ENCODE data around the gene MYPOP.

The MYPOP gene, protein sequence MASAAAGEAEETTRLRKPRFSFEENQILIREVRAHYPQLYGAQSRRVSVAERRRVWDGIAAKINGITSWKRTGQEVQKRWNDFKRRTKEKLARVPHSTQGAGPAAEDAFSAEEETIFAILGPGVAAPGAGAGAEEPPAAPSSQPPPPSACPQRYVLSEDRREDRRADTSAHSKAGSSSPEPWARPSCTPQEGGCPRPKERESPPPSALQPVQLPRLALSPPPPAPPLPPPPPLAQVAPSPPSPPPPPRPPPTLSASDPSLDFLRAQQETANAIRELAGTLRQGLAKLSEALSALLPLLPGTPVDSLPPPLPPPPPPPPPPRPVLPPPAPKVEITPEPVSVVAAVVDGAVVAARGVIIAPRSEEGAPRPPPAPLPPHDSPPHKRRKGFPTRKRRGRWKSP

DNA sequence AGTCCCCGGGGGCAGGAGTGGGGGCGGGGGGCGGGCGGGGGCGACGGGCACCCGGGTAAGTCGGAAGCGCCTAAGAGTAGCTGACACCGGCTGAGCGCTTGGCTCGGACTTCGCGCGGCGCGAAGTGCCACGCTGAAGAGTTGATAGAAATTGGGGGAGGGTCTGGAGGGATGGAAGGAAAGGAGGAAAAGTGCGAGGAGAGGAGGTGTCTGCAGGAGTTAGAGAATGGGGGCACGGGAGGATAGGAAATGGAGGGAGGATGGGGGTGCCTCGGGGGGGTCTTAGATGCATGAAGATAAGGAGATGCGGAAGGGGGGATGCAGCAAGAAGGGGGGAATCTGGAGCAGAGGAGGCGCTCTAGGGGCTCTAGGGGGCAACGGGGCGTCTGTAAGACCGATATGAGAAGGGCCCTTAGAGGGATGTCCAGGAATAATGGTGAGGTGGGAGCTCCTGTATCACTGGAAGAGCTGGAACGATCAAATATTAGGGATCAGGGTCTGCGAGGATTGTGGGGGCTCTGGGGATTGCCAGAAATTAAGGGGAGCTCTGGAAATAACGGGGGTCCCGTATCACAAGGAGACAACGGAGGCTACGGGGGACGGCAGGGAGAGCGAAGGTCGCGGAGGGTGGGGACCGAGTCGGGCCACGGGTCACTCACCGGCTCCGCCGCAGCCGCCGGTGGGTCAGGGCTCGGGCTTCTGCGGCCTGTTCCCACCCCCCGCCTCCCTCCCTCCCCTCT is at the start of gene MYPOP:
TSS of gene MYPOP (minus strand) at position 702 of the 739 bp plus-strand sequence. CDS start 840 bp downstream, outside the sequence.
- DNase-seq (ENCODE audit: low spot score): no peak

DNA sequence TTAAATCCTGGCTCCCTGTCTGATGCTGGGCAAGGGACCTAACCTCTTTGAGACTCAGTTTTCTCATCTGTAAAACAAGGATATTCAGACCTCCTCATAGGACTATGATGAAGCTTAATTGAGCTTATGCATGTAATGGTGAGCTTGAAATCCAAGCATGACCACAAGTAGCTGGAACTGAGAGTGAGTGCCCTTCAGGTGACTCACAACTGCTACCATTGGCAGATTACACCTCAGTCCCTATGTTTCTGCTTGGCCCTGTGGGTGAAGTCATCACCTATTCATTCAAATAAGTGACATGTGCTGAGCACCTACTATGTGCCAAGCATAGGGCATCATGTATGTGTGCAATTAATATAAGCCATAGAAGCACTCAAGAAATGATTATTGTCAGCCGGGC is 45.5 kb upstream of the MYPOP start:
- DNase-seq (ENCODE audit: low spot score): no peak

DNA sequence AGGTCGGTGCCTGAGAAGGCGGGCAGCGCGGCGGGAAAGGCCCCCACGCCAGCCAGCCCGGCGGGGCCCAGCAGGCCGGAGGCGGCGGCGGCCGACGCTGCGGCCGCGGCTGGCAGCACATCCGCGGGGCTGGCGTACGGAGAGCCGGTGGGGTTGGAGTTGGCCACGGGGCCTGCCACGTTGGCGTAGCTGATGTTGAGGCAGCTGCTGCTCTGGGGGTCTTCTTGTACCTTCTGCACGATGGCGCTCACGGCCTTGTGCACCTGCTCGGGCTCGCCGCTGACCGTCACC is 38.0 kb upstream of the MYPOP start:
- no peak for DNase-seq (ENCODE audit: low spot score)

DNA sequence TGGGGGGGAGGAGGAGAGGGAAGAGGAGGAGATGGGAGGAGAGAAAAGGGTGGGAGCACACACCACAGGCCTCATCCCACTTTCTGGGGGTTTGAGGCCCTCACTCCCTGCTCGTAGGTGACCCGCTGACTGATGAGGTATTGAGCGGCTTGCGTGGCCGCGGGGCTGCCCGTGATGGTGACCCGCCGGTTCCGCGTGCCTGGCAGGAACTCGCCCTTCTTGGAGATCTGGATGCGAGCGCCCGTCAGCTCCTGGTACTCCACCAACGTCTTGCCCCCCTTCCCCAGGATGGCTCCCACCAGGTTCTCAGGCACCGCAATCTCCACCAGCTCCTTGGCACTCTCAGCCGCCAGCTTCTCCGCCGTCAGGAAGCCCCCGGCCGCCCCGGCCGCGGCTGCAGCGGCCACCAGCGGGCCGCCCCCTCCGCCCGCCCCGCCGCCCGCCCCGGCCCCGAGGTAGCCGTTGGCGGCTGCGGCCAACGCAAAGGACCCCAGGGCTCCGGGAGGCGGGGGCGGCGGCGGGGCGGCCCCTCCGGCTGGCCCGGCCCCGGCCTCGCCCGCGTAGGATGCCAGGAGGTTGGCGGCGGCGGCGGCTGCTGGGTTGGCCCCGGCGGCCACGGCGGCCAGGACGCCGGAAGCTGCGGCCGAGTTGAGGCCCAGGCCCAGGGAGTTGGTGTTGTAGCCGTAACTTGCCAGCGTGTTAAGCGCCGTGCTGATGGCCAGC is 37.5 kb upstream of the MYPOP start:
- DNase-seq (ENCODE audit: low spot score): no peak

DNA sequence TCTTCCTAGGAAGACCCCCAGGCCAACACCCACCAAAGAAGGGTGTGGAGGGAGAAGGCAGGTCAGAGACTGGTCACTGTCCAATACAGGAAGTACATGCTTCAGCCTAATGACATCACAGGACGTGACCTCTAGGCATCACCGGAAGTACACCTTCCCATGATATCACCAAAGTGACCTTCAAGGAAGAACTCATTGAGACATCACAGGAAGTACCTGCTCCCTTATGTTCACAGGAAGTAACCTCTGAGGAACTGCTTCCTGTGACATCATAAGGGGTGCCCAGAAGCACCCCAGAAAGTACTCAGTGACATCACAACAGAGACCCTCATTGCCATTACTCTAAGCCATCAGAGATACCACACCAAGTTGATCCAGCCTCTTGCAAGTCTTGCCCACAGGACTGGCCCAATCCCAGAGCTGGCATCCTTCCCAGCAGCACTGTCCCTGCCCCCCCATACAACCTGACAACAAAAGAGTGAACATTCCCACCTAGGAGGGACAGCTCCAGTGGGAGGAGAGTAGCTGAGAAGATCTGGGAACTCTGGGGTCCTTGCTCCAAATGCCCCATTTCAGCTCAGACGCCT is 36.4 kb upstream of the MYPOP start:
- DNase-seq (ENCODE audit: low spot score): no peak

DNA sequence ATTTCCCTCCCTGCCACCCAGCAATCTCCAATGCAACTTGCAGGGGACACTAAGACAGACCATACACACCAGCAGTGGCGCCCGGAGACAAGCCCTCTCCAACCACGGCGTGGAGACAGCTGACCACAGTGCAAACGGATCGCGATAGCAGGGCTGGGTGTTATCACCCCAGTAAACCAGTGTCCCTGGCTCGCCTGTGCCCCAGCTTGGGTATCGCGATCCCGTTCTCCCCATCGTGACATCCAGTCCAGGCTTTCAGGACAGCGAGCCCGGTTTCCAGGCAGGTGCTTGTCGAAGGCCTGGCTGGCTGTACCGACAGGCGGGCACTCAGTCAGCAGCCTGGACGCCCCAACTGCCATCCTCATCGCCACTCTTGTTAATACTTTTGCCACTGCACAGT is 32.9 kb upstream of the MYPOP start:
- DNase-seq (ENCODE audit: low spot score): no peak

DNA sequence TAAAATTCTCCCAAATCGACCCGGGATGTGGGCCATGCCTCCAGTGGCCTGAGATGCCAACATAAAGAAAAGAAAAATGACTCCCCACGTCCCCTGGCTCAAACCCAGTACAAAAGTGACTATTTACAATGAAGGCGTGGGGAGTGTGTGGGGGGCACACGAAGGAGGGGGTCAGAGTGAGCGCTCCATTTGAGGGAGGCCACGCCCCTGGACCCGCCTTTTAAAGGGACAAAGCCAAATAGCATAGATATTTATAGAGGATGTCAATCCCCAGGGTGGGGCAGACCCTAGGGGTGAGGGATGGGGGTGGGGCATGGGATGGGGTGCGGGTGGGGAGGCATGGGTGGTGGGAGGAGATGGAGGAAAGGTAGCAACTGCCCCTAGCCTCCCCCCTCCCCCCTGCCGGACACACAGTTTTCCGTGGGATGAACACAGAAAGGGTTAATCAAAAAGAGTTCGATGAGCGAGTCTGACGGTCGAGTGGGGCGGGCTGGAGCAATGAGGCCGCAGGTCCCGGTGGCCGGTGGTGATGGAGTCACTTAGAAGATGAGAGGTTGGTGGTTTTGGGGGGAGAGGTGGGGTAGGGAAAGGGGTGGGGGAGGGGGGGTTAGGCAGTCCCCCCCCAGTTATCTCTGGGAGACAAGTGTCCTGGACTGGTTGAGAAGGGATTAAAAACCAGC is 32.3 kb upstream of the MYPOP start:
- DNase-seq (ENCODE audit: low spot score): no peak

DNA sequence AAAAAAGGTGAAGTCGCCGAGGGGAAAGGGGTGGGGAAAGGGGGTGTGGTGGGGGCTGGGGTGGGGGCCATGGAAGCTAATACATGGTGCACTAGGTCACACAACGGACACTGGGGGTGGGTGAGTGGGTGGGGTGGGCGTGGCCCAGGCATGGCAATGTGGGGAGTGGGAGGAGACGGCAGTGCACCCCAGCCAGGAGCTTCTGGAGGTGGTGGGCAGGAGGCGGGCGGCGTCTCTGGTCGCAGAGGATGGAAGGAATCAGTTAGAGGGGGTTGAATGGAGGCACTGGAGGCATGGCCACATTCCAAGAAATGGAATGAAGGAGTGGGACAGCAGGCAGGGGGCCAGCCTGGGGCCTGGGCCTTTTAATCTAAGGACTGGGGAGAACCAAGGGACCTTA is 31.3 kb upstream of the MYPOP start:
- DNase-seq (ENCODE audit: low spot score): no peak

DNA sequence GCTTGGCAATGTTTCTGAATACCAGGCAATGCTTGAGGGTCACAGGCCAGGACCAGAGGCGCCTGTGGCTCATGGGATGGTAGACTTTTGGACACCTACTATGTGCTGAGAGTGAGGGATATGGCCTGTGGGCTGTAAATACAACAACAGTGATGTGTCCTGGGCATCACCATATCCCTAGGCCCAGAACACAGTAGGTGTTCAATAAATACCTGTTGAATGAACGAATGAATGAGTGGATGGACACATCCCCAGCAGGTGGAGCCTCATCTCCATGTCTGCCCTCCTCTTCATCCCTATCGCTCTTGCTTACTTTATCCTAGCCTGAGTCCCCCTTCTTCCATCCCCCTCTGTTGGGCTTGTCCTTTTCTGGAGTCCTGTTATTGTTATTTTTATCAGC is 28.6 kb upstream of the MYPOP start:
- DNase-seq (ENCODE audit: low spot score): no peak

DNA sequence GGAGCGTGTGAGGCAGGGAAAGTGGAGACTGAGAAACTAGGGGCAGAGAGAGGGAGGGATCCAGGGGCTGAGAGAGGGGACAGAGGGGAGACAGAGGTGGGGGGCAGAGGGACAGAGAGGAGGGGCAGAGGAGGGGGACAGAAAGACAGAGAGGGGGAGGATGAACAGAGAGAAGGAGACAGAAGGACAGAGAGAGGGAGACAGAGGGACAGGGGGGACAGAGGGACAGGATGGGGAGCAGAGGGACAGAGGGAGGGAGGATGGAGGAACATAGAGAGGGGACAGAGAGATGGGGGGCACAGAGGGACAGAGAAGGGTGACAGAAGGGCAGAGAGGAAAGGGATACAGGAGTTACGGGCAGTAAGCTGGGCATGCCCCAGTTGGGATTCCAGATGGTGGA is 26.8 kb upstream of the MYPOP start:
- no peak for DNase-seq (ENCODE audit: low spot score)

DNA sequence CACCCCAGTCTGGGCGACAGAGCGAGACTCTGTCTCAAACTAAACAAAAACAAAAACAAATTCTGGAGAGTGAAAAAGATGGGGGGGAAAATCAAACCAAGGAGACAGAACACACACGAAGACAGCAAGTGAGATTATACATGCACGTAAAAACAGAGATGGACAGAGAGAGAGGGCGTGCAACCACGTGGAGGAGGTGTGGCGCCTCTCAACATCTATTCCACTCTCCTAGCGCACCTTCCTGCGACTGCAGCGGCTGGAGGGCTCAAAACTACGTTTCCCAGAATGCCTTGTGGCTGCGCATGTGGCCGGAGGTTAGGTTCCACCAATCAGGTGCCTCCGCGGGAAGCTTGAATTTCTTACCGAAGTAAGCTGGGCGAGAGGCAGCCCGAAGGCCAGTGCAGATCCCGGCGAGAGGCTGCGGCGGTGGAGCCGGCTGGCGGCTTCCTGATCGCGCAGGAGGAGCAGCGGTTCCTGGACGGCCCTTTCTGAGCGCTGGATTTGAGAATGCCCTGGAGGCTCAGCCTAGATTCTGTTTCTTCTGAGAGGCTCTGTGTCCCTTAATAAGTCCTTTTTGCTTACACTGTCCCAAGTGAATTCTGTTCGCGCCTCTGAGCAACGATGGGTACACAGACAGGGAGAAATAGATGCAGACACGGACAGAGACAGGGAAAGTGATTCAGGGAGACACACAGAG is 25.3 kb upstream of the MYPOP start:
- DNase-seq (ENCODE audit: low spot score): peak; percentile 94

DNA sequence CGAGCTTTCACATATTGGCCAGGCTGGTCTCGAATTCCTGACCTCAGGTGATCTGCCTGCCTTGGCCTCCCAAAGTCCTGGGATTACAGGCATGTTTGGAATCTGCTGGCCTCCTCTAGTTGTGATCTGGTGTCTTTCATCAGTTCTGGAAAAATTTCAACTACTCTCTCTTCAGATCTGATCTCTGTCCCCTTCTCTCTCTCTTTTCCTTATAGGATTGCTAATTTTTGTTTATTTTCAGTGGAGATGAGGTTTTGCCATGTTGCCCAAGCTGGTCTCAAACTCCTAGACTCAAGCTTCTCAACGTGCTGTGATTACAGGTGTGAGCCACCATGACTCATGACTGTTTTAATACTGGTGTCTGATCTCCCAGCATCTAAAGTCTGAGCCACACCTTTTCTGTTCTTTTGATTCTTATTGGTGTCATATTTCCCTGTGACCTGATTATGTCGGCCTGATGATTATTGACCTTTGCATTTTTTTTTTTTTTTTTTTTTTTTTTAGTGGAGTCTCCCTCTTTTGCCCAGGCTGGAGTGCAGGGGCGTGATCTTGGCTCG is 22.6 kb upstream of the MYPOP start:
- no peak for DNase-seq (ENCODE audit: low spot score)

DNA sequence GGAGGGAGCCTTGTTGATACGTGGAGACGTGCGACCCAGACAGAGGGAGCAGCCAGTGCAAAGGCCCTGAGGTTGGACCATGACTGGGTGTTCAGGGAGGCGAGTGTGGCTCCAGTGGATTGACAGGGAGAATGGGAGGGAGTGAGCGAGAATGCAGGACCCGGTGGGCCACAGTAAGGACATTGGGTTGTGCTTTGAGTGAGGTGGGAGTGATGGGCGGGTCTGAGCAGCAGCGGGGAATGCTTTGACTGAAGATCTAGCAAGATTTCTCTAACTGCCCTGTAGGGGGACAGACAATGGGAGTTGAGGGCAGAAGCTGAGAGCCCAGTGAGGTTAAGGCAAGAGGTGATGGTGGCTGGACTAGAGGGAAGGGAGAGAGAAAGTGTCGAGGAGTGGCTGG is 19.9 kb upstream of the MYPOP start:
- DNase-seq (ENCODE audit: low spot score): no peak

DNA sequence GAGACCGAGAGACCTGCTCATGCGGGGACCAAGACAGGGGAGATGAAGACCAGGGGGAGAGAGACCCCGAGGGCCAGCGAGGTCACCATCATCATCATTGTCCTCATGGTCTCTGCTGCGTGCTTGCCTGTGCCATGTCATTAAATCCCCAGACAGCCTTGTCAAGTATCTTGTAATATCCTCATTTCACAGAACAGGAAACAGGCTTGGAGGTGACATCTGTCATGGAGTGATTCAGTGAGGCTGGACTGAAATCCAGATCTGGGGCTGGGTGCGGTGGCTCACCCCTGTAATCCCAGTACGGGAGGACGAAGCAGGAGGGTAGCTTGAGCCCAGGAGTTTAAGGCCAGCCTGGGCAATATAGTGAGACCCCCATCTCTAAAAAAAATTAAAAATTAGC is 18.0 kb upstream of the MYPOP start:
- DNase-seq (ENCODE audit: low spot score): no peak

DNA sequence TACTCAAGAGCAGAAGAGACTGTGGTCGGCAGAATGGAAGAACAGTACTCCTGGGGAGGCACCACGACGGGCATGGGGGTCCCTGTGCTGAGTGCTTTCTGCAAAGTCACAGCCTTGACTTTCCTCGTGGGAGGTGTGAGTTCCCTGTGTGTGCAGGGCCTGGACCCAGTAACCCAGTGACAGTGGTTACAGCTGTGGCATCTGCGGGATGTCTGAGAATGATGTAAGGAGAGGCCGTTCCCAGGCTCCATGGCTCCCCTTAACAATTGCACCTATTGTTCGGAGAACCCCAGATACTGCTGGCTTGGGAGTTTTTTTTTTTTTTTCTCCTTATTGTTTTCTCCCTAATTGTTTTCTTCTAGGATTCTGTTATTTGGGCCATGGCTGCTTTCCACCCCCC is 17.3 kb upstream of the MYPOP start:
- no peak for DNase-seq (ENCODE audit: low spot score)

DNA sequence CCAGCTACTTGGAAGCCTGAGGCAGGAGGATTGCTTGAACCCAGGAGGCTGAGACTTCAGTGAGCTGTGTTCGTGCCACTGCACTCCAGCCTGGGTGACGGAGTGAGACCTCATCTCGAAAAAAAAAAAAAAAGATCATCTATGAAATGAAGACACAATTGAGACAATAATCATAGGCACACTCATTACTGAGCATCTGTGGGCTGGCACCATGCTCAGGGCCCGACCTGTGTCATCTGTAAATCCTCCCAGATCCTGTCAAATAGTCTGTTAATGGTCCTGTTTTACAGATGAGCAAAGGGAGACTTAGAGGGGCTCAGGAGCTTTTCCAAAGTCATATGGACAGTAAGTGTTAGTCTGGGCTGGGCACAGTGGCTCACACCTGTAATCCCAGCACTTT is 16.3 kb upstream of the MYPOP start:
- no peak for DNase-seq (ENCODE audit: low spot score)

DNA sequence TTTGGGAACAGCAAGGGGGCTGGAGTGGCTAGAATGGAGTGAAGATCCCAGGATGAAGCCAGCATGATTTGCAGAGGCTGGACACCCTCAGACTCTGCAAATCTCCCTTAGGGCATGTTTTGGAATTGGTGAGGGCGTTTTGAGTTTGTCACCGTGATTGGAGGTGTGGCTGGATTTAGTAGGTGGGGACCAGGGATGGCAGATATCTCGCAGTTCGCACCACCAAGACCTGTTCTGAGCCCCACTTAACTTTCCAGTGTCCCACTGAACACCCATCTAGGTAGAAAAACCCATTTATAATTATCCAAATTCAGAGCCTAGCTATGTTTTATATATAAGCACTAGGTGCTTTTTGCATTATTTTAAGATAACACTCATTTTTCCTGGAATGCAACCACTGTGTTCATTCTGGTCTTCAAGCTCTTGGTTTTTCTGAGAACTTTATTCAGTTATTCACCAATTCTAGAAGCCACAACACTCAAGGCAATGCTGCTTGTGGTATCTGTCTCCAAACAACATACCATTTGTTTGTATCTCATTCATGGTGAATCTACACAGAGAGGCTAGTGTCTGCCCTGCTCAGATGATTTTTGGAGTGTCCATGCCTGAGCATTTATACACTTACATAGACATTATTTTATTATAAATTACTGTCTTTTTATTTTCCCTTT is 15.1 kb upstream of the MYPOP start:
- no peak for DNase-seq (ENCODE audit: low spot score)

DNA sequence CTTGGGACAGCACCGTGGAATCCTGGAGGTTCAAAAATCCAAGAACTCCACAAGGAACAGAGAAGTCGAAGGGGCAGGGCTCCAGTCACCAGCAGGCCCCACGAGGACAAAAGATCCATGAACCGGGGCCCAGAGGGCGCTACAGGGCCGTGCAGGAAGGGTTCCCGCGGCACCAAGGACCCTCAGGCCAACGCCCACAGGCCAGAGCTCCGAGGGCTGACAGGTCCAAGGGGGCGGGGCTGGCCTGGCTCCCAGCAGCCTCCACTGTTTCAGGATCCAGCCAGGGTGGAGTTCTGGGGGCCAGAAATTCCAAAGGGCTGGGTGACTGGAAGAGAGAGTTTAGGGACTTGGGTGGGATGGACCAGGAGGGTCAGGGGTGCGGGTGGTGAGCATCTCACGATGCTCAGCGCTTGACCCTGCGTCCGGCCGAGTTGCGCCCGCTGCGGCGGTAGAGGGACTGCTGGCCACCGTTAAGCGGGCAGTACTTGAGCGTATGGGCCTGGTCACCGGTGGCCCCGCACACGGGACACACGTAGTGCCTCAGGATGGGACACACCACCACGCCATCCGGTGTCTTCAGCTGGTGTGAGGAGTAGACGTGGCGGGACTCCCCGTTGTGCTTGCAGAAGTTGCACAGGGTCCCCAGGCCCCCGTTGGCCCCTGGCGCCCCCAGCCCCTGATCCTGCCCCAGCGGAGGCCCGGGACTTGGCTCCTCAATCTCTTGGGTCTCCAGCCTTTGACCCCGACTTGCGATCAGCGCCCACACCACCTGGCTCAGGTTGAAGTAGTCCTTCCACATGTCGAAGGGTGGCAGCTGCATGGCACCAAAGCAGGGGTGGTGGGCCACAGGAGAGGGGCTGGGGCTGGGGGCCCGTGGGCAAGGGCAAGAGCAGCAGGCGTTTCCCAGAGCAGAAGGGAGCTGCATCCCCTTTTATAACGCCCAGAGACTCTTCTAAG is 11.7 kb upstream of the MYPOP start, which contains the start of gene NANOS2:
TSS of gene NANOS2 (minus strand) at position 905 of the 957 bp plus-strand sequence. CDS start at position 820, 85 bp downstream.
- DNase-seq (ENCODE audit: low spot score): no peak

DNA sequence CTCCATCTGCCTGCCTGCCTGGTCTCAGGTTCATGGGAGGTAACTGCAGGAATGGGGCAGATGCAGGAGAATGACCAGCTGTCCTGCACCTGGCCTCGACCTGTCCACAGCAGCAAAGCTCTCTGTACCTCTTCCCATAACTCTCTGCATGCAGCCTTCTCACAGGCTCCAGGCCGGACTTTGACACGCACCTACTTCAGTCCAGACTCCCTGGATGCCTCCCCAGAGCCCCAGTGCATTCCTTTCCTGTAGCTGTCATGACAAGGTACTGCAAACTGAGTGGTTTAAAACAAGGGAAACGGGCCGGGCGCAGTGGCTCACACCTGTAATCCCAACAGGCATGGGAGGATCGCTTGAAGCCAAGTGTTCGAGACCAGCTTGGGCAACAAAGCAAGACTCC is 8.9 kb upstream of the MYPOP start:
- no peak for DNase-seq (ENCODE audit: low spot score)
